H1 (cell line): Measurements from ENCODE around the gene SLC66A2.

ENCODE experiments used
- ATF3 ChIP-seq: IDR thresholded peaks from 2 replicates; pipeline ENCODE4 v1.6.1; 2011; ENCODE audit warnings: low read depth, mild to moderate bottlenecking, low read length; ENCODE audit not compliant: insufficient read depth
- BRCA1 ChIP-seq: IDR thresholded peaks from 2 replicates; pipeline ENCODE4 v1.6.1; 2012; ENCODE audit warnings: low read depth, low read length, improper control_type of control experiment
- CHD1 ChIP-seq: IDR thresholded peaks from 2 replicates; pipeline ENCODE4 v1.6.1; 2012; ENCODE audit warnings: low read depth, low read length, improper control_type of control experiment
- CREB1 ChIP-seq: IDR thresholded peaks from 2 replicates; pipeline ENCODE4 v1.6.1; 2012; ENCODE audit warnings: inconsistent platforms
- CTCF ChIP-seq, 3 experiments: IDR thresholded peaks; 1 replicate in 2 of 3; 2 replicates in 1 of 3; pipeline versions ENCODE4 v1.5.1 to v1.6.1; 2011; ENCODE audit warnings: low read length in 3 of 3, mild to moderate bottlenecking in 3 of 3, inconsistent platforms in 2 of 3, low read depth in 1 of 3, moderate library complexity in 1 of 3; ENCODE audit not compliant: insufficient read depth in 1 of 3; ENCODE audit errors: control extremely low read depth in 1 of 3
- POLR2A ChIP-seq, 2 experiments: IDR thresholded peaks; 1 replicate in 1 of 2; 2 replicates in 1 of 2; pipeline ENCODE4 v1.6.1; 2011; ENCODE audit warnings: low read depth in 2 of 2, low read length in 2 of 2, mild to moderate bottlenecking in 2 of 2; ENCODE audit errors: control extremely low read depth in 1 of 2
- RBBP5 ChIP-seq: IDR thresholded peaks from 2 replicates; pipeline ENCODE4 v1.7.1; 2012; ENCODE audit warnings: low read depth, mild to moderate bottlenecking, inconsistent platforms, low read length, moderate library complexity, borderline replicate concordance
- RFX5 ChIP-seq: IDR thresholded peaks from 2 replicates; pipeline ENCODE4 v1.6.1; 2011; ENCODE audit warnings: low read depth, low read length, improper control_type of control experiment, borderline replicate concordance
- RXRA ChIP-seq: IDR thresholded peaks from 2 replicates; pipeline ENCODE4 v1.6.1; 2011; ENCODE audit warnings: low read depth, mild to moderate bottlenecking, low read length, moderate library complexity; ENCODE audit not compliant: insufficient read depth
- SIX5 ChIP-seq: IDR thresholded peaks from 2 replicates; pipeline ENCODE4 v1.6.1; 2011; ENCODE audit warnings: mild to moderate bottlenecking, low read depth, low read length
- TAF1 ChIP-seq: IDR thresholded peaks from 2 replicates; pipeline ENCODE4 v1.6.1; 2011; ENCODE audit warnings: mild to moderate bottlenecking, low read depth, low read length

- TF ChIP-seq RFX5, result no peak
- TF ChIP-seq CREB1, result no peak
- no peak for TF ChIP-seq POLR2A (IDR thresholded peaks at IDR 0.05; ENCODE audit: control extremely low read depth in 1 of 2, low read depth in 2 of 2, low read length in 2 of 2)
- no peak for TF ChIP-seq CTCF (IDR thresholded peaks at IDR 0.05; ENCODE audit: control extremely low read depth in 1 of 3, insufficient read depth in 1 of 3, low read depth in 1 of 3, low read length in 3 of 3)
- no peak for TF ChIP-seq RXRA
- no peak for TF ChIP-seq BRCA1
- TF ChIP-seq ATF3, result no peak
- no peak for TF ChIP-seq SIX5
- TF ChIP-seq TAF1, result no peak
- TF ChIP-seq CHD1, result no peak
- TF ChIP-seq RBBP5, result no peak
Observed at GRCh38 chr18:79875531-79875919, 75.9 kb downstream of the SLC66A2 start.
